ENCODE measurements around the gene NT5C3A.
"Not testable (repeated sequence)": the region's sequence is repeated elsewhere in the genome, so short reads cannot be mapped to it uniquely, and the experiment has no call there.

DNA sequence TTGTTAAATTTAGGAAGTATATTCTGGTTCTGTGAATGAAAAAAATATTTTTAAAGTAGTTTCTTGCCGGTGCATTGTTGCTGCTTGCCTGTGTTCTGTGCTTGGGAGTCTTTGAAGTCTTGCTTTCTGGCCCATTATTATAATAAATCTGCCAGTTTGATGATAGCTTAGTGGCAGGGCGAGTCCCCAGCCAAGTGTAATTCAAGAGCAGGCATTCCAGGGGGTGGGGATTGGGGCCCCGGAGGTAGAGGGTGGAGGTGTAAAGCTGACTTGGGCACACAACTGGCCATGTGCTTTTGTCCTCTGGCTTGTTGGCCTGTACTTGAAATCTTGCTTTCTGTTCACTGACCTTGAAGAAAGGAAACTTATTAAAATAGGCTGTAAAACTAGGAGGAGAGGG is 90.6 kb downstream of the NT5C3A start:
- TF ChIP-seq, protein P1, sequence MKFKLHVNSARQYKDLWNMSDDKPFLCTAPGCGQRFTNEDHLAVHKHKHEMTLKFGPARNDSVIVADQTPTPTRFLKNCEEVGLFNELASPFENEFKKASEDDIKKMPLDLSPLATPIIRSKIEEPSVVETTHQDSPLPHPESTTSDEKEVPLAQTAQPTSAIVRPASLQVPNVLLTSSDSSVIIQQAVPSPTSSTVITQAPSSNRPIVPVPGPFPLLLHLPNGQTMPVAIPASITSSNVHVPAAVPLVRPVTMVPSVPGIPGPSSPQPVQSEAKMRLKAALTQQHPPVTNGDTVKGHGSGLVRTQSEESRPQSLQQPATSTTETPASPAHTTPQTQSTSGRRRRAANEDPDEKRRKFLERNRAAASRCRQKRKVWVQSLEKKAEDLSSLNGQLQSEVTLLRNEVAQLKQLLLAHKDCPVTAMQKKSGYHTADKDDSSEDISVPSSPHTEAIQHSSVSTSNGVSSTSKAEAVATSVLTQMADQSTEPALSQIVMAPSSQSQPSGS (CRISPR knock-in tag; IDR thresholded peaks at IDR 0.05; ENCODE audit: borderline replicate concordance, low read depth) = not testable (repeated sequence)
- TF ChIP-seq FOXP1 (CRISPR knock-in tag; IDR thresholded peaks at IDR 0.05; ENCODE audit: borderline replicate concordance); JUN (CRISPR knock-in tag; IDR thresholded peaks at IDR 0.05); NR2C2 (CRISPR knock-in tag; IDR thresholded peaks at IDR 0.05); RELA (CRISPR knock-in tag; IDR thresholded peaks at IDR 0.05; ENCODE audit: borderline replicate concordance); ZNF121 (CRISPR knock-in tag; IDR thresholded peaks at IDR 0.05); ZNF396 (CRISPR knock-in tag; IDR thresholded peaks at IDR 0.05; ENCODE audit: borderline replicate concordance); FOXK1 (CRISPR knock-in tag; IDR thresholded peaks at IDR 0.05); NR3C1 (CRISPR knock-in tag; conservative IDR thresholded peaks at IDR 0.05; ENCODE audit: low read depth): not testable (repeated sequence)
- TF ChIP-seq, protein P2, sequence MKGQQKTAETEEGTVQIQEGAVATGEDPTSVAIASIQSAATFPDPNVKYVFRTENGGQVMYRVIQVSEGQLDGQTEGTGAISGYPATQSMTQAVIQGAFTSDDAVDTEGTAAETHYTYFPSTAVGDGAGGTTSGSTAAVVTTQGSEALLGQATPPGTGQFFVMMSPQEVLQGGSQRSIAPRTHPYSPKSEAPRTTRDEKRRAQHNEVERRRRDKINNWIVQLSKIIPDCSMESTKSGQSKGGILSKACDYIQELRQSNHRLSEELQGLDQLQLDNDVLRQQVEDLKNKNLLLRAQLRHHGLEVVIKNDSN (CRISPR knock-in tag; IDR thresholded peaks at IDR 0.05) = not testable (repeated sequence)
- TF ChIP-seq, protein P3, sequence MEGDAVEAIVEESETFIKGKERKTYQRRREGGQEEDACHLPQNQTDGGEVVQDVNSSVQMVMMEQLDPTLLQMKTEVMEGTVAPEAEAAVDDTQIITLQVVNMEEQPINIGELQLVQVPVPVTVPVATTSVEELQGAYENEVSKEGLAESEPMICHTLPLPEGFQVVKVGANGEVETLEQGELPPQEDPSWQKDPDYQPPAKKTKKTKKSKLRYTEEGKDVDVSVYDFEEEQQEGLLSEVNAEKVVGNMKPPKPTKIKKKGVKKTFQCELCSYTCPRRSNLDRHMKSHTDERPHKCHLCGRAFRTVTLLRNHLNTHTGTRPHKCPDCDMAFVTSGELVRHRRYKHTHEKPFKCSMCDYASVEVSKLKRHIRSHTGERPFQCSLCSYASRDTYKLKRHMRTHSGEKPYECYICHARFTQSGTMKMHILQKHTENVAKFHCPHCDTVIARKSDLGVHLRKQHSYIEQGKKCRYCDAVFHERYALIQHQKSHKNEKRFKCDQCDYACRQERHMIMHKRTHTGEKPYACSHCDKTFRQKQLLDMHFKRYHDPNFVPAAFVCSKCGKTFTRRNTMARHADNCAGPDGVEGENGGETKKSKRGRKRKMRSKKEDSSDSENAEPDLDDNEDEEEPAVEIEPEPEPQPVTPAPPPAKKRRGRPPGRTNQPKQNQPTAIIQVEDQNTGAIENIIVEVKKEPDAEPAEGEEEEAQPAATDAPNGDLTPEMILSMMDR (IDR thresholded peaks at IDR 0.05) = not testable (repeated sequence)
- TF ChIP-seq, protein P4, sequence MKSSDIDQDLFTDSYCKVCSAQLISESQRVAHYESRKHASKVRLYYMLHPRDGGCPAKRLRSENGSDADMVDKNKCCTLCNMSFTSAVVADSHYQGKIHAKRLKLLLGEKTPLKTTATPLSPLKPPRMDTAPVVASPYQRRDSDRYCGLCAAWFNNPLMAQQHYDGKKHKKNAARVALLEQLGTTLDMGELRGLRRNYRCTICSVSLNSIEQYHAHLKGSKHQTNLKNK (CRISPR knock-in tag; IDR thresholded peaks at IDR 0.05) = not testable (repeated sequence)
- TF ChIP-seq, protein P5, sequence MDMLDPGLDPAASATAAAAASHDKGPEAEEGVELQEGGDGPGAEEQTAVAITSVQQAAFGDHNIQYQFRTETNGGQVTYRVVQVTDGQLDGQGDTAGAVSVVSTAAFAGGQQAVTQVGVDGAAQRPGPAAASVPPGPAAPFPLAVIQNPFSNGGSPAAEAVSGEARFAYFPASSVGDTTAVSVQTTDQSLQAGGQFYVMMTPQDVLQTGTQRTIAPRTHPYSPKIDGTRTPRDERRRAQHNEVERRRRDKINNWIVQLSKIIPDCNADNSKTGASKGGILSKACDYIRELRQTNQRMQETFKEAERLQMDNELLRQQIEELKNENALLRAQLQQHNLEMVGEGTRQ (CRISPR knock-in tag; IDR thresholded peaks at IDR 0.05) = not testable (repeated sequence)

Data from WTC11 (cell line).